Stimulated activated naive CD8-positive, alpha-beta T cell treated with anti-CD3 and anti-CD28 coated beads, Interleukin-15, amount 100 ng/mL, for 72 hours (primary cell): Measurements from ENCODE around the gene COA1.

Experiments used
- ATAC-seq: fragments of 150-1000 bp; cut with Tn5 transposase; 2 replicates; pipeline ENCODE4 v1.10.0; 2021; ENCODE audit warnings: mild to moderate bottlenecking, moderate library complexity
- DNase-seq, 2 donors: peaks; one replicate each; pipeline ENCODE4 v3.0.0; 2021 to 2022
- H3K27ac Mint-ChIP-seq, 2 donors: one replicate each; pipeline ENCODE4 v1.8.0; 2022; ENCODE audit warnings: mild to moderate bottlenecking in 2 of 2, mixed read lengths in 2 of 2, moderate library complexity in 2 of 2
- H3K27me3 Mint-ChIP-seq: one replicate; pipeline ENCODE4 v1.8.0; 2022; ENCODE audit warnings: mixed read lengths
- H3K4me1 Mint-ChIP-seq: one replicate; pipeline ENCODE4 v1.8.0; 2022; ENCODE audit warnings: mild to moderate bottlenecking, mixed read lengths
- H3K4me3 Mint-ChIP-seq, 2 donors: one replicate each; pipeline ENCODE4 v1.8.0; 2022; ENCODE audit warnings: mild to moderate bottlenecking in 2 of 2, mixed read lengths in 2 of 2, moderate library complexity in 1 of 2
- H3K9me3 Mint-ChIP-seq, 2 donors: one replicate each; pipeline ENCODE4 v1.8.0; 2022; ENCODE audit warnings: mixed read lengths in 2 of 2

Gene COA1

GRCh38 chr7:43647339-43647672 lies 82.0 kb downstream of the COA1 start:
- ATAC-seq (no peak), DNase-seq (no peak)
- Mint-ChIP-seq H3K4me1 (peaks cover 99% of the 10 kb centered on the region), H3K27ac (peak overlapping the region; percentile 98 to 100), H3K9me3 (no peaks in the 10 kb centered on the region), H3K4me3 (peak overlapping the region; percentile 65 to 82), H3K27me3 (no peaks in the 10 kb centered on the region)

- Mint-ChIP-seq H3K9me3 (no peaks in the 10 kb centered on the region), H3K27me3 (no peaks in the 10 kb centered on the region), H3K4me1 (peaks cover 99% of the 10 kb centered on the region), H3K4me3 (peak overlapping the region; percentile 65 to 82), H3K27ac (peak overlapping the region; percentile 89 to 100)
- ATAC-seq (no peak), DNase-seq (no peak)
These were observed 82.6 kb downstream of the COA1 start for GRCh38 chr7:43646603-43647338.

- H3K4me3 Mint-ChIP-seq: peak overlapping the region; percentile 43 to 65
- no peaks in the 10 kb centered on the region for H3K9me3 Mint-ChIP-seq
- DNase-seq: no peak
- no peak for ATAC-seq
- H3K27me3 Mint-ChIP-seq: no peaks in the 10 kb centered on the region
- H3K4me1 Mint-ChIP-seq: peaks cover 99% of the 10 kb centered on the region
- peak overlapping the region; percentile 28 to 44 for H3K27ac Mint-ChIP-seq
These were observed 83.6 kb downstream of the COA1 start for GRCh38 chr7:43645699-43646226.

- H3K27ac Mint-ChIP-seq: peak overlapping the region; percentile 71 to 79
- H3K9me3 Mint-ChIP-seq: no peaks in the 10 kb centered on the region
- H3K4me3 Mint-ChIP-seq: peak overlapping the region; percentile 26 to 63
- DNase-seq (no peak), ATAC-seq (no peak)
- H3K27me3 Mint-ChIP-seq: no peaks in the 10 kb centered on the region
- peaks cover 100% of the 10 kb centered on the region for H3K4me1 Mint-ChIP-seq
These were observed 85.5 kb downstream of the COA1 start for GRCh38 chr7:43643846-43644245.

GRCh38 chr7:43642897-43643630 lies 86.3 kb downstream of the COA1 start:
- Mint-ChIP-seq H3K27me3 (no peaks in the 10 kb centered on the region), H3K4me3 (peak overlapping the region; percentile 26 to 63), H3K9me3 (no peaks in the 10 kb centered on the region), H3K27ac (peak overlapping the region; percentile 52 to 71), H3K4me1 (peaks cover 100% of the 10 kb centered on the region)
- DNase-seq: no peak
- ATAC-seq: peak; percentile 29

- peak overlapping the region in 1 of 2 donors; percentile 93 for H3K27ac Mint-ChIP-seq
These were observed 88.6 kb downstream of the COA1 start for GRCh38 chr7:43640679-43641078.

GRCh38 chr7:43639858-43640491 lies 89.3 kb downstream of the COA1 start:
- Mint-ChIP-seq H3K9me3 (no peaks in the 10 kb centered on the region), H3K4me1 (peaks cover 99% of the 10 kb centered on the region), H3K27ac (peak overlapping the region; percentile 92 to 93), H3K27me3 (no peaks in the 10 kb centered on the region), H3K4me3 (peak overlapping the region; percentile 36 to 47)
- ATAC-seq (no peak), DNase-seq (no peak)

More at GRCh38 chr7:43640679-43641078, 88.6 kb downstream of the COA1 start:
- Mint-ChIP-seq H3K4me3 (no peak overlapping the region), H3K9me3 (no peaks in the 10 kb centered on the region), H3K4me1 (peaks cover 100% of the 10 kb centered on the region), H3K27me3 (no peaks in the 10 kb centered on the region)
- ATAC-seq (no peak), DNase-seq (no peak)

GRCh38 chr7:43637114-43637806 lies 92.1 kb downstream of the COA1 start:
- no peak for DNase-seq
- peaks cover 97% of the 10 kb centered on the region for H3K4me1 Mint-ChIP-seq
- peak overlapping the region; percentile 40 to 59 for H3K4me3 Mint-ChIP-seq
- peak; percentile 79 for ATAC-seq
- no peaks in the 10 kb centered on the region for H3K9me3 Mint-ChIP-seq
- H3K27ac Mint-ChIP-seq: peak overlapping the region; percentile 59 to 79
- H3K27me3 Mint-ChIP-seq: no peaks in the 10 kb centered on the region

GRCh38 chr7:43636093-43636492 lies 93.2 kb downstream of the COA1 start:
- Mint-ChIP-seq H3K9me3 (no peaks in the 10 kb centered on the region), H3K4me3 (no peak overlapping the region), H3K27ac (no peak overlapping the region), H3K27me3 (no peaks in the 10 kb centered on the region), H3K4me1 (peaks cover 97% of the 10 kb centered on the region)
- no peak for DNase-seq
- ATAC-seq: no peak

GRCh38 chr7:43634384-43634783 lies 94.9 kb downstream of the COA1 start:
- H3K4me1 Mint-ChIP-seq: peaks cover 94% of the 10 kb centered on the region
- ATAC-seq (no peak), DNase-seq (no peak)
- H3K27ac Mint-ChIP-seq: peak overlapping the region in 1 of 2 donors; percentile 74
- no peaks in the 10 kb centered on the region for H3K27me3 Mint-ChIP-seq
- peak overlapping the region in 1 of 2 donors; percentile 53 for H3K4me3 Mint-ChIP-seq
- no peaks in the 10 kb centered on the region for H3K9me3 Mint-ChIP-seq

GRCh38 chr7:43632746-43633145 lies 96.6 kb downstream of the COA1 start:
- H3K27me3 Mint-ChIP-seq: no peaks in the 10 kb centered on the region
- ATAC-seq (no peak), DNase-seq (no peak)
- peak overlapping the region in 1 of 2 donors; percentile 85 for H3K27ac Mint-ChIP-seq
- H3K4me3 Mint-ChIP-seq: peak overlapping the region in 1 of 2 donors; percentile 5
- H3K4me1 Mint-ChIP-seq: peaks cover 94% of the 10 kb centered on the region
- H3K9me3 Mint-ChIP-seq: no peaks in the 10 kb centered on the region

GRCh38 chr7:43631559-43631958 lies 97.8 kb downstream of the COA1 start:
- no peaks in the 10 kb centered on the region for H3K9me3 Mint-ChIP-seq
- peak overlapping the region; percentile 44 to 78 for H3K4me3 Mint-ChIP-seq
- H3K27ac Mint-ChIP-seq: peak overlapping the region; percentile 87 to 89
- H3K27me3 Mint-ChIP-seq: no peaks in the 10 kb centered on the region
- H3K4me1 Mint-ChIP-seq: peaks cover 94% of the 10 kb centered on the region
- ATAC-seq (peak; percentile 67), DNase-seq (no peak)

GRCh38 chr7:43630482-43630881 lies 98.8 kb downstream of the COA1 start:
- Mint-ChIP-seq H3K4me1 (peaks cover 94% of the 10 kb centered on the region), H3K27ac (peak overlapping the region; percentile 6 to 82), H3K27me3 (no peaks in the 10 kb centered on the region), H3K9me3 (no peaks in the 10 kb centered on the region), H3K4me3 (peak overlapping the region; percentile 44 to 78)
- no peak for DNase-seq
- no peak for ATAC-seq

- Mint-ChIP-seq H3K27me3 (no peaks in the 10 kb centered on the region), H3K9me3 (no peaks in the 10 kb centered on the region), H3K4me3 (peak overlapping the region in 1 of 2 donors; percentile 5), H3K27ac (no peak overlapping the region), H3K4me1 (peaks cover 96% of the 10 kb centered on the region)
- DNase-seq: no peak
- ATAC-seq: no peak
These were observed 99.5 kb downstream of the COA1 start for GRCh38 chr7:43629857-43630256.

GRCh38 chr7:43628431-43628830 lies 100.9 kb downstream of the COA1 start:
- no peaks in the 10 kb centered on the region for H3K9me3 Mint-ChIP-seq
- no peaks in the 10 kb centered on the region for H3K27me3 Mint-ChIP-seq
- DNase-seq (no peak), ATAC-seq (no peak)
- H3K4me1 Mint-ChIP-seq: peaks cover 91% of the 10 kb centered on the region
- peak overlapping the region in 1 of 2 donors; percentile 20 for H3K27ac Mint-ChIP-seq
- no peak overlapping the region for H3K4me3 Mint-ChIP-seq
